Stimulated activated effector memory CD8-positive, alpha-beta T cell treated with anti-CD3 and anti-CD28 coated beads, Interleukin-12 subunit alpha, Interleukin-12 subunit beta, amount 100 ng/mL, for 72 hours (primary cell): ENCODE measurements around the gene CTNND2.
"Not testable (repeated sequence)": the region's sequence is repeated elsewhere in the genome, so short reads cannot be mapped to it uniquely, and the experiment has no call there.

Experiments
- ATAC-seq: fragments of 150-1000 bp; cut with Tn5 transposase; 2 replicates; pipeline ENCODE4 v1.10.0; 2021
- DNase-seq, 2 donors: peaks; one replicate each; pipeline ENCODE4 v3.0.0; 2021 to 2022; ENCODE audit warnings: low spot score in 2 of 2
- H3K27ac Mint-ChIP-seq: one replicate; pipeline ENCODE4 v1.8.0; 2022; ENCODE audit warnings: mild to moderate bottlenecking, mixed read lengths
- H3K36me3 Mint-ChIP-seq: one replicate; pipeline ENCODE4 v1.8.0; 2022; ENCODE audit warnings: mild to moderate bottlenecking, mixed read lengths
- H3K4me1 Mint-ChIP-seq: one replicate; pipeline ENCODE4 v1.8.0; 2022; ENCODE audit warnings: mixed read lengths
- H3K4me3 Mint-ChIP-seq: one replicate; pipeline ENCODE4 v1.8.0; 2022; ENCODE audit warnings: mild to moderate bottlenecking, mixed read lengths
- H3K9me3 Mint-ChIP-seq: one replicate; pipeline ENCODE4 v1.8.0; 2022; ENCODE audit warnings: mixed read lengths

Gene CTNND2

DNA sequence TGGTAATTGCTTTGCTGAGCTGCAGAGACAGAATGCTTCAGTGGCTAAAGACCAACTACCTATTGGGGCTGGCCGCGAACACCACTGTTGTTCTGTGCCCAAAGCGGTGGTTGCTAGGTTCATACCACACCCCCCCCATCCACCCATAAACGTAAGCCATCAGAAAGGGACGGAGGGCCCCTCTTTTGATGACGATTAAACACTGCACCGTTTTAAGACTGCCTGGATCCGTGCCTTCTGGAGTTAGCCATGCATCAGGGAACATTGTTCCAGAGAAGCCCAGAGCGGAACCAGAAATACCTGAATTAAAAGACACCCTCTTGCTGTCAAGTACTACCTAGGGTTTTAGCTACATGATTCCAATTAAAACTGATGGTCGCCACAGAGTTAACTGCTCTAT, 774.1 kb downstream of the CTNND2 start:
- no peak for DNase-seq
- H3K36me3 Mint-ChIP-seq: no peaks in the 10 kb centered on the region
- no peak overlapping the region for H3K4me3 Mint-ChIP-seq
- no peak for ATAC-seq
- no peak overlapping the region for H3K27ac Mint-ChIP-seq
- H3K9me3 Mint-ChIP-seq: no peaks in the 10 kb centered on the region
- H3K4me1 Mint-ChIP-seq: no peaks in the 10 kb centered on the region

DNA sequence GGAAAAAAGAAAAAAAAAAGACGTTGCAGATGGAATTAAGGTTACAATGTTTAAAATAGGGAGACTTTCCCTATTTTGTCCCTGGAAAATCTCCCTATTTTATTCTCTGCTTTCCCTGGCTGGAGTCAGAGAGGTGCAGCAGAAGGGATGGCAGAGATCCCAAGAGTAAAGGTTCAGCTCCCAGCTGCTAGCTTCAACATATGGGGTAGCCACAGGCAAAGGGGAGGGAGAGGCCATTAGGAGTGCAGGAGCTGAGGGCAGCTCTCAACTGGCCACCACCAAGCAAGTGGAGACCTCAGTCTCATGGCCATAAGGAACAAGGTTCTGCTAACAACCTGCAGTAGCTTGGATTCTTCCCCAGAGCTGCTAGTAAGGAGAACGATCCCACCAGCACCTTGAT, 776.2 kb downstream of the CTNND2 start:
- ATAC-seq: no peak
- Mint-ChIP-seq H3K4me1 (no peaks in the 10 kb centered on the region), H3K27ac (no peak overlapping the region), H3K9me3 (no peaks in the 10 kb centered on the region), H3K4me3 (no peak overlapping the region), H3K36me3 (no peaks in the 10 kb centered on the region)
- no peak for DNase-seq

DNA sequence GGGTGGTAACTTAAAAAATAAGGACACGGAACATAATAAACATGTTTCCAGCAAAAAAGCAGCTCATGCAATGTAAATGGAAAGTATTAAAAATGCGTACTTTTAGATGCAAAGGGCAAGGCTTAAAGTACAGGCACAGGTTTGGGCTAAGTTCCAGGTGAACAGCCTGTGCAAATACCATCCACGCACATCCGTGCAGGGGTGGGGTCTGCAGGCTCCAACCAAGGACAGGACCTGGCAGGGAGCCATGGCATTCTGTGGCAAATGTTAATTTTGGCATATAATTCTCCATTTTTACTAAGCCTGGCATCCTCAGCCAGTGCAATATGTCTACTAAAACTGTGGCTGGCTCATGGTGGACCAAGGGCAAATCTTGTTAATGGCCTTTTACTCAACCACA, 777.4 kb downstream of the CTNND2 start:
- ATAC-seq (no peak), DNase-seq (no peak)
- Mint-ChIP-seq H3K27ac (no peak overlapping the region), H3K4me3 (no peak overlapping the region), H3K4me1 (no peaks in the 10 kb centered on the region), H3K9me3 (no peaks in the 10 kb centered on the region), H3K36me3 (no peaks in the 10 kb centered on the region)

DNA sequence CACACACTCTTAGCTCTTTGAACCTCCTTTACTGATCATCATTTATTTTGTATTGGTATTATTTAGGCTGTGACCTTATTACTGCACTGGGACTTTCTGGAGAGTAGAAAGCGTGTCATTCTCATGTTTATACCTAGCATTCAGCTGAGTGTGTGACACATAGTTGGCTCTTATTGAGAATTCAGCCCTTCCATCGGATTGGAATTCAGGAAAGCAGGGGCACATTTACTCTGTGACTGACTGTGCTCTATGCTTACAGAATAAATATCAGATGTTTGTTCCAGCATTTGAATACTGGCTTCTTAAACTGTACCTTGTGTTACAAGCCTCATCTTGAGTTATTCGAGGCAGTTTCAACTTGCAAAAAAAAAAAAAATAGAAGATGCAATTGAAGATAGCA, 782.4 kb downstream of the CTNND2 start:
- DNase-seq (no peak), ATAC-seq (no peak)
- Mint-ChIP-seq H3K9me3 (no peaks in the 10 kb centered on the region), H3K4me1 (peaks cover 6% of the 10 kb centered on the region), H3K36me3 (no peaks in the 10 kb centered on the region), H3K27ac (no peak overlapping the region), H3K4me3 (no peak overlapping the region)

DNA sequence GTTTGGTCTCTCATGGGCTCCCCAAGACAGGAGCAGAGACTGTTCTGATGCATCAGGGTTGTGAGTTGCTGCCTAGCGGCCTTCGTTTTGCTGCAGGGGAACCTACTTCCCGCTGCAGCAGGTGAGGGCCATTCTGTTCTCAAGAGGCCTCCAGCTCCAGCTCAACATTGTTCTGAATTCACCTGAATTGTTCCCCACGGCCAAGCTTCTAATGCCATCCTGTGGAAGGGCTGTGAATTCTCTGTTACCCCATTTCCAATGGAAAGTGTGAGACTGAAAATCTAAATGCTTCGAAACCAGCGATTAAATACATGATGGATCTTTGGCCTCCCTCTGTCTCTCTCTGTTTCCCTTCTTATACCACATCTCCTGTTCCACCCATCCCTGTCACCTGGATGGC, 794.1 kb downstream of the CTNND2 start:
- Mint-ChIP-seq H3K36me3 (no peaks in the 10 kb centered on the region), H3K4me1 (no peaks in the 10 kb centered on the region), H3K27ac (no peak overlapping the region), H3K4me3 (no peak overlapping the region), H3K9me3 (no peaks in the 10 kb centered on the region)
- DNase-seq (no peak), ATAC-seq (no peak)

DNA sequence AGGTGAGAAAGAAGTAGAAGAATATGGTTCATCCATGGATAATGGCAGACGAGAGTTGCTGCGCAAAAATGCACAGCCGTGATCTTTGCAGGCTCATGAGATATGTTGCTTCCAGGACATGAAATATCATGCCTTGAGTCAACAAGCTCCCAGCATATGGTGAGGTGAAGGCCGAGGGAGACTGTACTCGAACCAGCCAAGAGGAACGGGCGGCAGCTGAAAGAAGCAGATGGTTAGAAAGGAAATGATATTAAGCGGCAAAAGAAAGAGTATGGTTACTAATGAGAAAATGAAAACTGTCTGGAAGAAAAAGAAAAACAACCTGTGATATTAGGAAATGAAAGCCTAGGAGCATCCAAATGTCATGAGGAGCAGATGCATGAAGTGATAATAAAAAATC, 798.5 kb downstream of the CTNND2 start:
- H3K4me3 Mint-ChIP-seq: no peak overlapping the region
- no peak for DNase-seq

DNA sequence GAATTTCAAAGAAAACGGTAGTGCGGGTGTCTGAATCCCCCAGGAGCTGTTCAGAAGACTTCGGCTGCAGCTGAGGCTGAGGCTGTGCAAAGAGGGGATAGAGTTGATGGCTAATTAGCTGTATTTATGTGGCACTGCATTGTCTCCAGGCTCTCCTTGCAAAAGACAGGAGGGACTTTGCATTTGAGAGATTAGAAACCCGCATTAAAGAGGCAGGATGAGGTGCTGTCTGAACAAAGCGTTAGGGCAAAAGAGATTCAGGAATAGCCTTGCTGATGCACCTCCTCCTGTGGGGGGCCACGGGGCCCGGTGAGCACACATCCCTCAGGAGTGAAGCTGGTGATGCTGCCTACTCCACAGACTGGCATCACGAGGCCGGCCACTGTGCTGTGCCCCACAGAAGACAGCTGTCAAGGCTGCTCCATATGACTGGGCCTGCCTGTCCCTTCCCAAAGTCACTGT, 799.6 kb downstream of the CTNND2 start:
- no peak overlapping the region for H3K27ac Mint-ChIP-seq
- no peak overlapping the region for H3K4me3 Mint-ChIP-seq
- no peaks in the 10 kb centered on the region for H3K36me3 Mint-ChIP-seq
- no peaks in the 10 kb centered on the region for H3K4me1 Mint-ChIP-seq
- no peaks in the 10 kb centered on the region for H3K9me3 Mint-ChIP-seq
- DNase-seq: no peak
- ATAC-seq: no peak

More for the DNA sequence above, 798.5 kb downstream of the CTNND2 start:
- Mint-ChIP-seq H3K27ac (no peak overlapping the region), H3K4me1 (no peaks in the 10 kb centered on the region), H3K36me3 (no peaks in the 10 kb centered on the region), H3K9me3 (no peaks in the 10 kb centered on the region)
- ATAC-seq: no peak

DNA sequence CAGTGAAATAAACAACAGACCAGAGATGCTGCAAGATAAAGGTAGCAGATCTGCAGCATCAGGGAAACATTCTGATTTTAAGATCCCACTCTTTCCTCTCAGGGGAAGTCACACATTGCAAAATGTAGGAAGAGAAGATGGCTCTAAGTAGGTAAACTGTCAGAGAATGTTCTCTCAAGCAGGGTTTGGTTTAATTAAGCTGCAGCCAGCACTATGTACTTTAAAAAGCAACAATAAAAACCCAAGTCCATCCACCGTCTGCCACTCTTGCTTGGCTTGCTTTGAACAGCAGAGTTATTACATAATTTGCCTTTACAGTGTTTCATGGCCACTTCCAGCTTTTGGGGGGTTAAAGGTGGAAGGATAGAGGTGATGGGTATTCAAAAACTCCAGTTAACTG, 800.0 kb downstream of the CTNND2 start:
- H3K36me3 Mint-ChIP-seq: no peaks in the 10 kb centered on the region
- no peaks in the 10 kb centered on the region for H3K4me1 Mint-ChIP-seq

DNA sequence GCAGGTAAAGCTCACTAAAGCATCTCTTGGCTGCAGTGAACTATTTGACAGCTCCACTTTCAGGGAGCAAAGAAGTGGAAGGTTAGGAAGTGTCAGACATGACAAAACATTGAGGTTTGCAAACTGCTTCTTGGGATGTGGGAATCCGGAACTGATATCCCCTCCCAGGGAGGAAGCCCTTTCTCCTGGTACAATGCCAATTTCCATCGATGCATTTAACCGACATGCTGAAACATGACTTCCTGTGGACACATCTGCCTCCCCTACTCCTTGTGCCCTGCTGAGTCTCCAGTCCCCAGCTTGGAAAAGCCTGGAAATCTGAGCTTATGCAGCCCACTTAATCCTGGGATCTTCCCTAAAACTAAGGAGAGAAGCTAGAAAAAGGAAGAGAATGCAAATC, 820.1 kb downstream of the CTNND2 start:
- no peak for ATAC-seq
- Mint-ChIP-seq H3K4me1 (no peaks in the 10 kb centered on the region), H3K4me3 (no peak overlapping the region), H3K36me3 (no peaks in the 10 kb centered on the region), H3K27ac (no peak overlapping the region), H3K9me3 (no peaks in the 10 kb centered on the region)
- DNase-seq: no peak

More for the DNA sequence above, 800.0 kb downstream of the CTNND2 start:
- ATAC-seq (no peak), DNase-seq (no peak)
- Mint-ChIP-seq H3K27ac (no peak overlapping the region), H3K4me3 (no peak overlapping the region), H3K9me3 (no peaks in the 10 kb centered on the region)

DNA sequence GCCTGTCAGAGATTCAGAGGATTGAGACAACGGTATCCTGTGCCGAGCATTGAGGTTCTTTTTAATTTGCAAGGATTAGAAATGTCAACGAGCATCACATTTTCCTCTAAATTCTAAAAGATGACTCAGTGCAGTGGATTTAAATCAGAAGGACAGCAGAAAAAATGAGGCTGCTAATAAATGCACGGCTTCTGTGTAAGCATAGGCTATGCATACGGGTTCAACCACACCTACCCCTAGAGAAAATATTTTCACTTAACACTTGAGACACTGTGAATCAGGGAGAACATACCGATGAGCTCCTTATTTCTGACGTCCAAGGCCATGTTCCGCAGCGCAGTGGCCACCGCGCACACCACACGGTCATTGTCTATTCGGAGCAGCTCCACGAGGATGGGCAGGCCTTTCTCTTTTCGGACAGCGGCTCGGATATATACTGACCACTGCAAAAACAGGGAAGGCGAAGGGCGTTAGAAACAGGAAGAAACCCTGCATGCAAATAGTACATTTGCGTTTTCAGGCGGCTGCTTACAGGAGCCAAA, 821.8 kb downstream of the CTNND2 start:
- Mint-ChIP-seq H3K36me3 (no peaks in the 10 kb centered on the region), H3K4me1 (no peaks in the 10 kb centered on the region), H3K9me3 (no peaks in the 10 kb centered on the region), H3K4me3 (no peak overlapping the region), H3K27ac (no peak overlapping the region)
- ATAC-seq (no peak), DNase-seq (no peak)

DNA sequence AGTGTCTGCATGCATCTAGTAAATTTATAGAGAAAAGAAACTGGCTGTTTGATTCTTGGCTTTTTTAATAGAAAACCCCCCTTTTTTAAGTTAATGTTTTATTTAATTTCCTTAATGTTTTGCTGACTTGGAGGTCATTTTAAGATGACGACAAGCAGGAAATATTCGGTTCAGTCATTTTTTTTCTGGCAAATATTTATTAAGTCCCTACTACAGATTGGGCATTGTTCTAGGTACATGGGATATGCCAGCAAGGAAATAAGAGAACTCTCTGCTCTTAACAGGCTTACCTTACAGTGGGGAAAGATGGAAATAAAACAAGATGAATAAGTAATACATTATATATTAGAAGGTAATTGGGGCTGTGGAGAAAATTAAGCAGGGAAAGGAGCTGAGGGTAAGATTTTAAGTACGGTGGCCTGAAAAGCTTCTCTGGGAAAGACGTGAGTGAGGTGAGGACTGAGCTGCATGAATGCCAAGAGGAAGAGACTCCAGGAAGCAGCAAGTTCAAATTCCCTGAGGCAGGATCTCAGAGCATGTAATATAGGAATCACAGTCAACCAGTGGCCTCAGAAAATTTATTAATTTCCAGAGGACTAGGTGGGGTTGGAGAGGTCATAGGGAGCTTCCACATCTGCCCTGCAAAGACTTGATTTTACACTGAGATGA, 827.2 kb downstream of the CTNND2 start:
- ATAC-seq (no peak), DNase-seq (no peak)
- Mint-ChIP-seq H3K36me3 (no peaks in the 10 kb centered on the region), H3K27ac (no peak overlapping the region), H3K9me3 (no peaks in the 10 kb centered on the region), H3K4me1 (no peaks in the 10 kb centered on the region), H3K4me3 (no peak overlapping the region)

DNA sequence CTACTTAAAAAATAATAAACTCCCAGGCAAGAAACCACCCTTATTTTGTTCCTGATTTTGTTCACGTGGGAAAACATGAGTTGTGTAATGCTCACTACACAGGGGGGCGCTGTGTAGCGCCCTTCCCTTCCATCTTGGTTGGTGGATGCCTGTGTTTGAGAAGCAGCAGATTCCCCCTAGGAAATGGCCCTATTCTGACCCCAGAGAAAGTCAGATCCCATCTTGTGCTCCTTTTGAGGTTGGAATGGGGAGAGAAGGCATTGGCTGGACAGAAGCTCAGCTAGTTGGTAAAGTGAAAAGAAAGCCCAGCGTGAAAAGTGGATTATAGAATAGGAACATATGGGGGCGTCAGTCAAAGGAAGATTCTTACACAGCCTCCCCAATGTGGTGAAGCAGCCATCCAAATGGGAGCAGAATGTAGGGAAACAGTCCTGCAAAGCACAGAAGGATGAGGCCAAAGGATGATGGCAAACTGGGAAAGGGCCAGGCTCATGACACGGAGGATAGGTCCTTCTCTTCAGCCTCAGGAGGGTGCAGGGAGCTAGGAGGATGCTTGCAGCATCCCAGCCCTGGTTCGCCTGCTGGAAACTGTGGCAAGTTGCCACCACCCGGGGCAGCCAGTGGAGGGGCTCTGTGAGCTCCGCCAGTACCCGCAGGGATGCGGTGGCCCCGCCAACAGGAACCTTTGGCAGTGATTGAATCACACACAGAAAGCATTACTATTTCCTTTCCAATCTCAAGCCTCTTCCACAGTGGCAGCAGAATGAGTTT, 829.0 kb downstream of the CTNND2 start:
- ATAC-seq: no peak
- peaks cover 6% of the 10 kb centered on the region for H3K9me3 Mint-ChIP-seq
- H3K4me1 Mint-ChIP-seq: no peaks in the 10 kb centered on the region
- H3K4me3 Mint-ChIP-seq: no peak overlapping the region
- no peaks in the 10 kb centered on the region for H3K36me3 Mint-ChIP-seq
- DNase-seq: no peak
- H3K27ac Mint-ChIP-seq: no peak overlapping the region

DNA sequence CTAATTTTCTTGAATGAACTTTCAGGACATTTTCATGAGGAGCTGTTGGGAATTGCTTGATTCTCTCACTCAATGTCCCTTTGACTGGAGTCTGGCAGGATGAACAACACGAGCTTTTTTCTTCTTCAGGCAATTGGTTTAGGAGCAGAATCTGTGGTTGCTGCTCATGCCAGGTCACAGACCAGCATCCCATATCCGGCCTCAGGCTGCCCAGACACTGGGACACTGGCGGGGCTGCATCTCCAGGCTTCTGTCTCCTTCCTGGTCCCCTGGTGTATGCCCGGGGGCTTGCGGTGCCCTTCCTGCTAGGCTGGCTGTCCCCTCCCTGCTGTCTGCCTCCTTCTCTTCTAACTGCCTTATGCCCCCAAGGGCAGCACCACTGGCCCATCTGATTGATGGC, 831.7 kb downstream of the CTNND2 start:
- peaks cover 14% of the 10 kb centered on the region for H3K9me3 Mint-ChIP-seq
- H3K27ac Mint-ChIP-seq: no peak overlapping the region
- H3K4me3 Mint-ChIP-seq: no peak overlapping the region
- no peaks in the 10 kb centered on the region for H3K36me3 Mint-ChIP-seq
- DNase-seq (no peak), ATAC-seq (no peak)
- H3K4me1 Mint-ChIP-seq: no peaks in the 10 kb centered on the region

DNA sequence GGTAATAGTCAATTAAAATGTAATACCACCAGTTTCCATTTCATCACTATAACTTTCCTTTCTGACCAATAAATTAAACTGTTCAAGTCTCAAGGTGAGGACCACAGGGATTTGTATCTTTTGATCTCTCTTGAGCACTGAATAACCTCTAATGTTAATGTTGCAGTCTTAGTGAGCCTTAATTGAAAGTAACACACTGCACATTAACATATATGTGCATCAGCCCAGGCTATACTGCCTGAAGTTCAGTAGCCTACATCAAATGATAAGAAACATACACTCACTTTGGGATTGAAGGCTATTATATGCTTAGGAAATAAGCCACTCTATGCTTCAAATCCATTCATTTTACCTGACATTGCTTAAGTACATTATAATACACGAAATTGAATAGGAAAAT, 832.2 kb downstream of the CTNND2 start:
- Mint-ChIP-seq H3K9me3 (peaks cover 14% of the 10 kb centered on the region), H3K36me3 (no peaks in the 10 kb centered on the region), H3K4me1 (no peaks in the 10 kb centered on the region), H3K27ac (no peak overlapping the region), H3K4me3 (no peak overlapping the region)
- DNase-seq: no peak
- no peak for ATAC-seq

DNA sequence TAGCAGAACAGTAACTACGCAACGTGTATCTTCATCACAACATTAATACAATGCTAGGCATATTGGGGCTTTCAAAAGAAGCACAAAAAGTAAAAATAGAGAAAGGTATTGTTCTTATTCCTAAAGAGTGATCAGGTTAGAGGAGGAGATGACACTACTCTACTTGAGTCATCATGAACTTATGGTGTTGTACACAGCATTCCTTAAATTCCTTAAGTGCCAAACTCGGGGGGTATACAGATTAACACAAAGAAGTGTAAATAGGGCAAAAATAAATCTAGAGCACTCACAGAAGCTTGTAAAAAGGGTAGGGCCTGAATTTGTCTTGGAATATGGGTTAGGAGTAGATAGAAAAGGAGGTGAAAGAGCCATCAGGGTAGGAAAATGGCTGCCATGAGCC, 835.2 kb downstream of the CTNND2 start:
- H3K9me3 Mint-ChIP-seq: peaks cover 14% of the 10 kb centered on the region
- H3K4me3 Mint-ChIP-seq: no peak overlapping the region
- H3K4me1 Mint-ChIP-seq: no peaks in the 10 kb centered on the region
- no peak overlapping the region for H3K27ac Mint-ChIP-seq
- no peaks in the 10 kb centered on the region for H3K36me3 Mint-ChIP-seq
- no peak for DNase-seq
- ATAC-seq: no peak

DNA sequence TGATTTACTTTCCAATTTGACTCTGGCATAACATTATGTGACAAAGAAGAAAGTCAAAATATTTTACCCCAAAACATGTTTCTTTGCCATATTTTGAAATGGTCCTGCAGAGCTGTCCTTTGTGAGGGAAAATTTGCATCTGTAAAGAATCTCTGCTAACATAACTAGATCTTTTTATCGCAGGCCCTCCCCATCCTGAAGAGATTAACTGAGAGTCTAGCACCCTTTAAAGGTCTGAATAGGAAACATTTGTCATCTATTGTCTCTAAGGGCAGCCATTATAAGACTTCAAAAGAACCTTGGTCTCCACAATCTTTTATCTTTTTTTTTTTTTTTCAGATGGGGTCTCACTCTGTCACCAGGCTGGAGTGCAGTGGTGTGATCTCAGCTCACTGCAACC, 838.5 kb downstream of the CTNND2 start:
- peaks cover 13% of the 10 kb centered on the region for H3K9me3 Mint-ChIP-seq
- not testable (repeated sequence) for DNase-seq, H3K4me1 Mint-ChIP-seq, ATAC-seq, H3K4me3 Mint-ChIP-seq, H3K27ac Mint-ChIP-seq, H3K36me3 Mint-ChIP-seq
